HG03095 (cell line): ENCODE results near the gene STAC.

Experiments
- ATAC-seq: cut with Tn5 transposase; IDR thresholded peaks from one replicate; pipeline ENCODE4 v1.9.1; 2021; ENCODE audit warnings: moderate library complexity; ENCODE audit not compliant: unreplicated experiment

The STAC gene

GRCh38 chr3:36380221-36381031 is at the start of gene STAC:
TSS of gene STAC (plus strand) at chr3:36380504. CDS start at chr3:36380644, 140 bp downstream.
- ATAC-seq, result no peak

- no peak for ATAC-seq
Observed at GRCh38 chr3:36332139-36332538, 48.2 kb upstream of the STAC start.

GRCh38 chr3:36362216-36362615 is 18.1 kb upstream of the STAC start:
- ATAC-seq, result no peak

GRCh38 chr3:36362973-36363372 is 17.3 kb upstream of the STAC start:
- ATAC-seq, result no peak

GRCh38 chr3:36364260-36364659 is 16.0 kb upstream of the STAC start:
- no peak for ATAC-seq

- no peak for ATAC-seq
Observed at GRCh38 chr3:36365829-36366228, 14.5 kb upstream of the STAC start.

- ATAC-seq, result no peak
Observed at GRCh38 chr3:36366308-36366707, 14.0 kb upstream of the STAC start.

- no peak for ATAC-seq
Observed at GRCh38 chr3:36367912-36368573, 12.3 kb upstream of the STAC start.

GRCh38 chr3:36372534-36372935 is 7.8 kb upstream of the STAC start:
- no peak for ATAC-seq

- no peak for ATAC-seq
Observed at GRCh38 chr3:36373084-36373483, 7.2 kb upstream of the STAC start.

- no peak for ATAC-seq
Observed at GRCh38 chr3:36373666-36374065, 6.6 kb upstream of the STAC start.

GRCh38 chr3:36379872-36380220 is 458 bp upstream of the STAC start:
- ATAC-seq, result no peak

- ATAC-seq, result no peak
Observed at GRCh38 chr3:36381311-36381956, 1.1 kb downstream of the STAC start.

- ATAC-seq, result no peak
Observed at GRCh38 chr3:36393563-36393962, 13.3 kb downstream of the STAC start.

GRCh38 chr3:36394176-36394575 is 13.9 kb downstream of the STAC start:
- no peak for ATAC-seq

GRCh38 chr3:36397841-36398240 is 17.5 kb downstream of the STAC start:
- no peak for ATAC-seq

GRCh38 chr3:36399933-36400332 is 19.6 kb downstream of the STAC start:
- ATAC-seq, result no peak

- ATAC-seq, result no peak
Observed at GRCh38 chr3:36401056-36401455, 20.8 kb downstream of the STAC start.

- ATAC-seq, result no peak
Observed at GRCh38 chr3:36403661-36404060, 23.4 kb downstream of the STAC start.

- ATAC-seq, result no peak
Observed at GRCh38 chr3:36405190-36405589, 24.9 kb downstream of the STAC start.

GRCh38 chr3:36408146-36408545 is 27.8 kb downstream of the STAC start:
- ATAC-seq, result no peak

GRCh38 chr3:36409862-36410261 is 29.6 kb downstream of the STAC start:
- ATAC-seq, result no peak
